A673 (cell line): Measurements from ENCODE around the gene PRKG1. TPM values are rescaled to one million over a fixed set of nuclear protein-coding genes. Genes with fewer than 3 reads are reported as not detected.

Source experiments
- BruUV-seq: library from RNA; stranded (reverse); fragments of 400-500 nt; replicated peaks from 2 replicates; lab custom pipeline; 2021; lab: Mats Ljungman, UMichigan
- CTCF ChIA-PET: fragments of 300-600 bp; sonication (Branson Sonifier 250); formaldehyde crosslinking; loops from one replicate; lab custom pipeline; 2022; ENCODE audit warnings: antibody characterized with exemption; lab: Charles Lee
- POLR2A ChIA-PET: fragments of 300-600 bp; sonication (Branson Sonifier 250); formaldehyde crosslinking; loops from one replicate; lab custom pipeline; 2022; ENCODE audit warnings: antibody characterized with exemption; ENCODE audit not compliant: low non-redundant PET; lab: Charles Lee
- DNase-seq: peaks from one replicate; pipeline ENCODE4 v3.0.0-alpha.2; 2015; ENCODE audit warnings: low spot score
- H3K27ac ChIP-seq: fragments of 200-600 bp; sonication (generic); 2 replicates; pipeline ENCODE4 v1.5.1; 2016; ENCODE audit warnings: mixed run types, low read depth, mild to moderate bottlenecking, mixed read lengths, antibody characterized with exemption, low read length; ENCODE audit not compliant: poor library complexity, severe bottlenecking
- H3K27me3 ChIP-seq: fragments of 200-600 bp; sonication (generic); replicated peaks from 2 replicates; pipeline ENCODE4 v1.6.1; 2017; ENCODE audit warnings: mixed run types, low read depth, mild to moderate bottlenecking, mixed read lengths, antibody characterized with exemption, low read length; ENCODE audit not compliant: insufficient read depth, poor library complexity
- H3K36me3 ChIP-seq: fragments of 200-600 bp; sonication (generic); 2 replicates; pipeline ENCODE4 v1.6.1; 2016; ENCODE audit warnings: mixed run types, mild to moderate bottlenecking, mixed read lengths, antibody characterized with exemption, low read length; ENCODE audit not compliant: insufficient read depth, poor library complexity, severe bottlenecking
- H3K4me1 ChIP-seq: fragments of 200-600 bp; sonication (generic); 2 replicates; pipeline ENCODE4 v1.6.1; 2017; ENCODE audit warnings: mixed run types, mild to moderate bottlenecking, mixed read lengths, antibody characterized with exemption, low read length; ENCODE audit not compliant: insufficient read depth, poor library complexity, severe bottlenecking
- H3K4me3 ChIP-seq: fragments of 200-600 bp; sonication (generic); 2 replicates; pipeline ENCODE4 v1.5.1; 2016; ENCODE audit warnings: low read depth, mixed run types, mild to moderate bottlenecking, mixed read lengths, low read length; ENCODE audit not compliant: poor library complexity, severe bottlenecking
- H3K9me3 ChIP-seq: fragments of 200-600 bp; sonication (generic); 2 replicates; pipeline ENCODE4 v1.6.1; 2016; ENCODE audit warnings: mixed run types, low read depth, mild to moderate bottlenecking, mixed read lengths, antibody characterized with exemption, low read length; ENCODE audit not compliant: poor library complexity, severe bottlenecking
- CTCF ChIP-seq: fragments of 300-800, 200-600 bp; sonication (generic); conservative IDR thresholded peaks from 2 replicates; pipeline ENCODE4 v1.5.1; 2017; ENCODE audit warnings: low read depth, mild to moderate bottlenecking, antibody characterized with exemption, low read length, moderate library complexity, mixed read lengths
- EZH2 ChIP-seq: fragments of 200-600 bp; sonication (generic); IDR thresholded peaks from 2 replicates; pipeline ENCODE4 v1.6.1; 2017; ENCODE audit warnings: borderline replicate concordance, low read depth, mild to moderate bottlenecking, mixed read lengths, antibody characterized with exemption, low read length; ENCODE audit not compliant: poor library complexity, severe bottlenecking
- intact Hi-C: fragments of 100-400 bp; cut with micrococcal nuclease; formaldehyde crosslinking; loops from one replicate; pipeline ENCODE4 v1.10.0; 2022; ENCODE audit not compliant: unreplicated experiment
- total RNA-seq: library from RNA; stranded (reverse); gene quantifications from 2 replicates; pipeline ENCODE4 v1.2.3, GENCODE V29; 2021

The PRKG1 gene
- total RNA-seq, 1 experiment from 2014 or later, result 0.58 TPM

GRCh38 chr10:51066231-51066630 lies 8.1 kb upstream of the PRKG1 start:
- Histone ChIP-seq H3K9me3 (no peaks in the 10 kb centered on the region), H3K27ac (no peak overlapping the region), H3K4me3 (no peak overlapping the region), H3K27me3 (peaks cover 29% of the 10 kb centered on the region), H3K36me3 (no peaks in the 10 kb centered on the region), H3K4me1 (no peaks in the 10 kb centered on the region)
- intact Hi-C loops, result loop anchor here (5.0 to 10.0 kb wide), 2 partner anchors 939 to 1151 kb away; no protein-coding TSS in a partner anchor
- ChIA-PET POLR2A (no interaction called here), CTCF (no interaction called here)
- DNase-seq, result no peak
- TF ChIP-seq CTCF (no peak), EZH2 (no peak)
- no TSS peak for BruUV-seq

GRCh38 chr10:51072210-51072609 lies 2.1 kb upstream of the PRKG1 start:
- intact Hi-C loops, result no loop called here

GRCh38 chr10:51072921-51073434 lies 1.3 kb upstream of the PRKG1 start:
- Histone ChIP-seq H3K27ac (no peak overlapping the region), H3K9me3 (no peaks in the 10 kb centered on the region), H3K4me3 (no peak overlapping the region), H3K4me1 (peaks cover 6% of the 10 kb centered on the region), H3K27me3 (peaks cover 91% of the 10 kb centered on the region), H3K36me3 (no peaks in the 10 kb centered on the region)
- ChIA-PET POLR2A (no interaction called here), CTCF (no interaction called here)
- intact Hi-C loops, result no loop called here
- DNase-seq, result no peak
- BruUV-seq, result no TSS peak
- no peak for TF ChIP-seq EZH2
- no peak for TF ChIP-seq CTCF

More at GRCh38 chr10:51072210-51072609, 2.1 kb upstream of the PRKG1 start:
- Histone ChIP-seq H3K9me3 (no peaks in the 10 kb centered on the region), H3K4me3 (no peak overlapping the region), H3K4me1 (peaks cover 6% of the 10 kb centered on the region), H3K36me3 (no peaks in the 10 kb centered on the region), H3K27ac (no peak overlapping the region), H3K27me3 (peaks cover 89% of the 10 kb centered on the region)
- no peak for DNase-seq
- ChIA-PET POLR2A (no interaction called here), CTCF (no interaction called here)
- no TSS peak for BruUV-seq
- TF ChIP-seq EZH2, result no peak
- no peak for TF ChIP-seq CTCF
